Measurements from ENCODE around the gene TNIP1.

DNA sequence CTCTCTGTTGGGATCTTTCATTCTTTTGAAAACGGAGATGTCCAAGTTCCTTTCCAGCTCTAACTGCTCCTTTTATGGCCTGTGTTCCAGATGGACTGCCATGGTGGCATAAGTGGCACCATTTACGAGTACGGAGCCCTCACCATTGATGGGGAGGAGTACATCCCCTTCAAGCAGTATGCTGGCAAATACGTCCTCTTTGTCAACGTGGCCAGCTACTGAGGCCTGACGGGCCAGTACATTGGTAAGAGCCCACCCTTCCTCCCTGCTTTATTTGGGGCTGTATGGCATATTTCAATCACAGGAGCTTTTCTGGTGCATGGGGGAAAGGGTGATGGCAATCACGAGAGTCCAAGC lies 55.6 kb downstream of the TNIP1 start:
- TF ChIP-seq, protein P1, sequence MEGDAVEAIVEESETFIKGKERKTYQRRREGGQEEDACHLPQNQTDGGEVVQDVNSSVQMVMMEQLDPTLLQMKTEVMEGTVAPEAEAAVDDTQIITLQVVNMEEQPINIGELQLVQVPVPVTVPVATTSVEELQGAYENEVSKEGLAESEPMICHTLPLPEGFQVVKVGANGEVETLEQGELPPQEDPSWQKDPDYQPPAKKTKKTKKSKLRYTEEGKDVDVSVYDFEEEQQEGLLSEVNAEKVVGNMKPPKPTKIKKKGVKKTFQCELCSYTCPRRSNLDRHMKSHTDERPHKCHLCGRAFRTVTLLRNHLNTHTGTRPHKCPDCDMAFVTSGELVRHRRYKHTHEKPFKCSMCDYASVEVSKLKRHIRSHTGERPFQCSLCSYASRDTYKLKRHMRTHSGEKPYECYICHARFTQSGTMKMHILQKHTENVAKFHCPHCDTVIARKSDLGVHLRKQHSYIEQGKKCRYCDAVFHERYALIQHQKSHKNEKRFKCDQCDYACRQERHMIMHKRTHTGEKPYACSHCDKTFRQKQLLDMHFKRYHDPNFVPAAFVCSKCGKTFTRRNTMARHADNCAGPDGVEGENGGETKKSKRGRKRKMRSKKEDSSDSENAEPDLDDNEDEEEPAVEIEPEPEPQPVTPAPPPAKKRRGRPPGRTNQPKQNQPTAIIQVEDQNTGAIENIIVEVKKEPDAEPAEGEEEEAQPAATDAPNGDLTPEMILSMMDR (IDR thresholded peaks at IDR 0.05; ENCODE audit: low read depth, low read length, poor library complexity, severe bottlenecking), result no peak
- no peak for TF ChIP-seq EZH2phosphoT487 (IDR thresholded peaks at IDR 0.05; ENCODE audit: borderline replicate concordance, low read length)

All from DOHH2 (cell line).